Naive B cell (primary cell): ENCODE results near the gene STK31. TPM values are rescaled to one million over a fixed set of nuclear protein-coding genes. Genes with fewer than 3 reads are reported as not detected.
"Not testable (repeated sequence)": the region's sequence is repeated elsewhere in the genome, so short reads cannot be mapped to it uniquely, and the experiment has no call there.

Experiments
- ATAC-seq, 2 donors: fragments of 150-1000 bp; cut with Tn5 transposase; 2 replicates each; pipeline ENCODE4 v1.10.0; 2021; ENCODE audit warnings: low read depth in 2 of 2, mild to moderate bottlenecking in 2 of 2, moderate library complexity in 2 of 2
- DNase-seq: peaks from one replicate; pipeline ENCODE4 v3.0.0; 2022
- H3K27ac Mint-ChIP-seq, 6 donors: one replicate each; pipeline ENCODE4 v1.8.0; 2020 to 2022; ENCODE audit warnings: mild to moderate bottlenecking in 6 of 6, mixed read lengths in 6 of 6, moderate library complexity in 5 of 6, inconsistent platforms in 2 of 6
- H3K27me3 Mint-ChIP-seq, 3 donors: one replicate each; pipeline ENCODE4 v1.8.0; 2021 to 2022; ENCODE audit warnings: mixed read lengths in 3 of 3, mild to moderate bottlenecking in 1 of 3
- H3K36me3 Mint-ChIP-seq, 2 donors: one replicate each; pipeline ENCODE4 v1.8.0; 2020 to 2022; ENCODE audit warnings: mixed read lengths in 2 of 2, inconsistent platforms in 1 of 2, mild to moderate bottlenecking in 1 of 2
- H3K4me1 Mint-ChIP-seq, 3 donors: one replicate each; pipeline ENCODE4 v1.8.0; 2020 to 2022; ENCODE audit warnings: mixed read lengths in 3 of 3, inconsistent platforms in 1 of 3, mild to moderate bottlenecking in 1 of 3, moderate library complexity in 1 of 3
- H3K4me3 Mint-ChIP-seq, 8 donors: one replicate each; pipeline ENCODE4 v1.8.0; 2020 to 2022; ENCODE audit warnings: mild to moderate bottlenecking in 8 of 8, mixed read lengths in 8 of 8, moderate library complexity in 8 of 8, inconsistent platforms in 2 of 8
- H3K9me3 Mint-ChIP-seq, 7 donors: one replicate each; pipeline ENCODE4 v1.8.0; 2020 to 2022; ENCODE audit warnings: mixed read lengths in 7 of 7, mild to moderate bottlenecking in 5 of 7, inconsistent platforms in 2 of 7, moderate library complexity in 1 of 7
- polyA plus RNA-seq, 6 donors: library from polyadenylated mRNA; unstranded; fragments of 300-500 nt; fragmentation: Illumina TruSeq; gene quantifications; one replicate each; pipeline ENCODE4 v1.2.3, GENCODE V29; 2021; ENCODE audit warnings: low read depth in 6 of 6

The STK31 gene
- polyA plus RNA-seq, 6 donors from 2014 or later, result 0.06 TPM; not detected in 5

DNA sequence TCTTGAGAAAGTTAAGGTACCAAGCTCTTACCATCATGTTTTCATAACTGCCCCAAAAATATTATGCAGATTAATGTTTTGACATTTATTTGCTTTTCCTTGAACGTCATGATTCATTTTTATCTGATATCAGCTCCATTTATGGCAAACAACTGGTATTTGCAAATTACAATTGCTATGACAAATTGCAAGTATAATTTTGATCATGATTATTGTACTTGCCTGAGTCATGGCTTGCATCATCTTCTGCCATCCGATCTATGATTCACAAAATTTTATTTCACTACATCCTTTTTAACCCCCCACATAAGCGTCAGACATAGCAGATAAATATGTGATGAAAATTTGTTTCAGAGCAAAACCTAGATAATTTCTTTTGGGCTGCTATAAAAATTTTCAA, 155.0 kb downstream of the STK31 start:
- no peaks in the 10 kb centered on the region for H3K4me1 Mint-ChIP-seq
- no peaks in the 10 kb centered on the region for H3K36me3 Mint-ChIP-seq
- peaks cover 0 to 8% (median 2%) of the 10 kb centered on the region in 7 donors for H3K9me3 Mint-ChIP-seq
- no peak overlapping the region for H3K4me3 Mint-ChIP-seq
- H3K27ac Mint-ChIP-seq, result no peak overlapping the region
- H3K27me3 Mint-ChIP-seq, result peaks cover 1 to 26% (median 5%) of the 10 kb centered on the region in 3 donors
- no peak for ATAC-seq
- DNase-seq, result no peak

GRCh38 chr7:23873306-23873705, 163.3 kb downstream of the STK31 start:
- ATAC-seq, result no peak
- no peak overlapping the region for H3K4me3 Mint-ChIP-seq
- H3K4me1 Mint-ChIP-seq, result no peaks in the 10 kb centered on the region
- H3K36me3 Mint-ChIP-seq, result no peaks in the 10 kb centered on the region
- no peak overlapping the region for H3K27ac Mint-ChIP-seq
- peaks cover 3 to 18% (median 9%) of the 10 kb centered on the region in 7 donors for H3K9me3 Mint-ChIP-seq
- DNase-seq, result no peak
- H3K27me3 Mint-ChIP-seq, result peaks cover 15 to 25% (median 24%) of the 10 kb centered on the region in 3 donors

DNA sequence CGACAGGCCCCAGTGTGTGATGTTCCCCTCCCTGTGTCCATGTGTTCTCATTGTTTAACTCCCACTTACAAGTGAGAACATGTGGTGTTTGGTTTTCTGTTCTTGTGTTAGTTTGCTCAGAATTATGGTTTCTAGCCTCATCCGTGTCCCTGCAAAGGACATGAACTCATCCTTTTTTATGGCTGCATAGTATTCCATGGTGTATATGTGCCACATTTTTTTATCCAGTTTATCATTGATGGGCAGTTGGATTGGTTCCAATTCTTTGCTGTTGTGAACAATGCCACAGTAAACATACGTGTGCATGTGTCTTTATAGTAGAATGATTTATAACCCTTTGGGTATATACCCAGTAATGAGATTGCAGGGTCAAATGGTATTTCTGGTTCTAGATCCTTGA, 166.5 kb downstream of the STK31 start:
- not testable (repeated sequence) for H3K27ac Mint-ChIP-seq, ATAC-seq, H3K36me3 Mint-ChIP-seq, H3K4me3 Mint-ChIP-seq, DNase-seq, H3K4me1 Mint-ChIP-seq
- Mint-ChIP-seq H3K9me3 (peaks cover 4 to 17% (median 9%) of the 10 kb centered on the region in 7 donors), H3K27me3 (peaks cover 18 to 21% (median 19%) of the 10 kb centered on the region in 3 donors)

Other genes starting within 250 kb of the STK31 start
- 1 to 10 TPM in 2 of 6 donors, under 1 TPM in 3, not detected in 1; 0.35 to 1.8 (median 0.75) TPM for gene IGF2BP3, start 239.7 kb upstream of the STK31 start, polyA plus RNA-seq
- gene TRA2A, start 178.2 kb upstream of the STK31 start, polyA plus RNA-seq, result 10 to 100 TPM; 47.2 to 82.3 (median 55.9) TPM
- gene CCDC126, start 112.8 kb upstream of the STK31 start, polyA plus RNA-seq, result 10 to 100 TPM; 10.3 to 25.5 (median 16.1) TPM
- 1 to 10 TPM; 2.1 to 4.8 (median 3.3) TPM for gene FAM221A, start 30.0 kb upstream of the STK31 start, polyA plus RNA-seq